Effector memory CD4-positive, alpha-beta T cell (primary cell): ENCODE data around the gene LAD1.

ENCODE experiments used
- DNase-seq, 3 donors: peaks; one replicate each; pipeline ENCODE4 v3.0.0-alpha.2; 2020
- H3K27ac ChIP-seq: 2 replicates; pipeline ENCODE4 v1.7.0; 2013; ENCODE audit warnings: mild to moderate bottlenecking, low read length, moderate library complexity; ENCODE audit not compliant: insufficient read depth, poor library complexity, severe bottlenecking
- H3K27me3 ChIP-seq: replicated peaks from 2 replicates; pipeline ENCODE4 v1.7.0; 2013; ENCODE audit warnings: mild to moderate bottlenecking, low read length; ENCODE audit not compliant: insufficient read depth, control insufficient read depth, poor library complexity, severe bottlenecking
- H3K36me3 ChIP-seq: 2 replicates; pipeline ENCODE4 v1.7.0; 2013; ENCODE audit warnings: mild to moderate bottlenecking, low read length, moderate library complexity; ENCODE audit not compliant: control insufficient read depth, insufficient read depth
- H3K4me1 ChIP-seq: 2 replicates; pipeline ENCODE4 v1.7.0; 2013; ENCODE audit warnings: low read length, mild to moderate bottlenecking; ENCODE audit not compliant: control insufficient read depth, insufficient read depth, poor library complexity, severe bottlenecking
- H3K4me3 ChIP-seq: 2 replicates; pipeline ENCODE4 v1.7.0; 2013; ENCODE audit warnings: low read length, low read depth, mild to moderate bottlenecking; ENCODE audit not compliant: insufficient read depth, poor library complexity, severe bottlenecking
- H3K9me3 ChIP-seq: 2 replicates; pipeline ENCODE4 v1.7.0; 2013; ENCODE audit warnings: mild to moderate bottlenecking, low read length, moderate library complexity; ENCODE audit not compliant: control insufficient read depth

Gene LAD1

DNA sequence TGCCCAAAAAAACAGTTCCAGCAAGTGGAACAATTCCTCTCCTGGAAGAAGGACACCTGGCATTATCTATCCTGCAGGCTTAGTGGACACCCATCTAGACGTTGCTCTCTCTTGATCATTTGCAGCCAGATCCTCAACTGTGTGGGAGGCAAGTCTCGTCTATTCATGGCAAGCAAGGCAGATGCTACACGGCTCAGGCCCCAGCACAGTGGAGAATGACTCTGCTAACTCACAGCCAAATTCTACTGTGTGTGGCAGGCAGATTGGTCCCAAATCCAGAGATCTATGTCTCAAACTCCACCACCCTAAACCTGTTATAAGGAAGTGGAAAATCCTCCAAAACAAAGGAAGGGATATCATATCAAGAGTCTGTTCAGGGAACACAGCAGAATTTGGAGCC, 28.6 kb downstream of the LAD1 start:
- no peak for DNase-seq
- Histone ChIP-seq H3K27ac (no peak overlapping the region), H3K9me3 (no peaks in the 10 kb centered on the region), H3K4me3 (no peak overlapping the region), H3K4me1 (no peaks in the 10 kb centered on the region), H3K36me3 (no peaks in the 10 kb centered on the region), H3K27me3 (no peaks in the 10 kb centered on the region)

DNA sequence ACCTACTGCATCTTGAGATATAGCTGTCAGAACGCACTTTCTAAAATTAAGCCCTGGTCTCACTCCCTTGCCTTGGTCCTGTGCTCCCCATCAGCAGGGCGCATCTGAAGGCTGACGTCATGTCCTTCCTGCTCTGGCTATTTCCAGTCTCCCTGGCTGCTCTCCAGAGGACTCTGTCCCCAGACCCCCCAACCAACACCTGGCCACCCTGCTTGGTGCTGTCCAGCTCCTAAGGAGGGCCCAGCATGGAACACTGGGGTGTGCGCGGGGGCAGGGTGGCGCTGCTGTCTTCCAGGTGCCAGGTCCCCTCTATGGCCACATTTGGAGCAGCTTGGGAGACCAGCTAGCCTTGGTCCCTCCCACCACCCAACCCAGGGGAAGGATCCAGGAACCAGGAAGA, 29.9 kb downstream of the LAD1 start:
- Histone ChIP-seq H3K36me3 (no peaks in the 10 kb centered on the region), H3K4me1 (no peaks in the 10 kb centered on the region), H3K9me3 (no peaks in the 10 kb centered on the region), H3K27ac (no peak overlapping the region), H3K27me3 (no peaks in the 10 kb centered on the region), H3K4me3 (no peak overlapping the region)
- no peak for DNase-seq

- H3K27ac ChIP-seq, result no peak overlapping the region
- no peak for DNase-seq
- H3K4me1 ChIP-seq, result no peaks in the 10 kb centered on the region
- no peaks in the 10 kb centered on the region for H3K36me3 ChIP-seq
- no peak overlapping the region for H3K4me3 ChIP-seq
- H3K9me3 ChIP-seq, result no peaks in the 10 kb centered on the region
- H3K27me3 ChIP-seq, result no peaks in the 10 kb centered on the region
Measured at GRCh38 chr1:201366696-201367095, 32.4 kb downstream of the LAD1 start.

GRCh38 chr1:201365251-201365650, 33.9 kb downstream of the LAD1 start:
- Histone ChIP-seq H3K27ac (no peak overlapping the region), H3K27me3 (no peaks in the 10 kb centered on the region)

DNA sequence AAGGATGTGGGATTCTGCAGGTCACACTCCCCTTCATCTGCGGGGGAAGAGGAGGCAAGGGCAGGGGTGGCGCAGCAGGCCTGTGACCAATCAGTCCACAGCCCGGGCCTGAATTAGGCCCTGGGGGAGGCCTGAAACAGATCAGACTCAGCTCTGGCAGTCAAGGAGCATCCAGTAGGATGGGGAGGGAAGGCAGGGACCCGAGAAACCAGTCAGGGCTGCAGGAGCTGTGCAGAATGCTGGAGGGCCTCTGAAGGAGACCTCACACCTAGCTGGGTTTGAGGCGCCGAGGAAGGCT, 34.4 kb downstream of the LAD1 start:
- no peak for DNase-seq
- Histone ChIP-seq H3K27me3 (no peaks in the 10 kb centered on the region), H3K9me3 (no peaks in the 10 kb centered on the region), H3K4me1 (no peaks in the 10 kb centered on the region), H3K36me3 (no peaks in the 10 kb centered on the region), H3K27ac (no peak overlapping the region), H3K4me3 (no peak overlapping the region)

More at GRCh38 chr1:201365251-201365650, 33.9 kb downstream of the LAD1 start:
- Histone ChIP-seq H3K4me3 (no peak overlapping the region), H3K9me3 (no peaks in the 10 kb centered on the region), H3K4me1 (no peaks in the 10 kb centered on the region), H3K36me3 (no peaks in the 10 kb centered on the region)
- DNase-seq, result no peak

DNA sequence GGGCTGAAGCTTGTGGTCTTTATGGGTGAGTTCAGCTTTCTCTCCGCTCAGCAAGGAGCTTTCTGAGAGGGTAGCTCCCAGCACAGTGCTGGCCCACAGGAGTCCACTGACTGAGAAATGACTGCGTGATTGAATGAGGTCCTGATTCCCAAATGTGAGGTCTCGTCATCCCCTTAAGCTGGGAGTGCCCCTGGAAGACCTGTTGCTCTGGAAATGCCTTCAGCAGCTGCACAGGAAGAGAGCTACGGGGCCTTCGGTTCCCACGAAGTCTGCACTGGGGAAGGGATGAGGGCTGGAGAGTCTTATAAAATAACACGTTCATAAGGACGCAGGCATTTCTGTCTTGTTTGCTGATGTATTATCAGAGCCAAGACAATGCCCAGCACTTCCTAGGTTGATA, 35.7 kb downstream of the LAD1 start:
- no peaks in the 10 kb centered on the region for H3K36me3 ChIP-seq
- no peak overlapping the region for H3K4me3 ChIP-seq
- no peaks in the 10 kb centered on the region for H3K4me1 ChIP-seq
- no peaks in the 10 kb centered on the region for H3K9me3 ChIP-seq
- H3K27me3 ChIP-seq, result no peaks in the 10 kb centered on the region
- no peak overlapping the region for H3K27ac ChIP-seq
- DNase-seq, result no peak

- no peaks in the 10 kb centered on the region for H3K4me1 ChIP-seq
- H3K9me3 ChIP-seq, result no peaks in the 10 kb centered on the region
- H3K27me3 ChIP-seq, result no peaks in the 10 kb centered on the region
- H3K4me3 ChIP-seq, result no peak overlapping the region
- no peak overlapping the region for H3K27ac ChIP-seq
- no peaks in the 10 kb centered on the region for H3K36me3 ChIP-seq
- no peak for DNase-seq
Measured at GRCh38 chr1:201362906-201363305, 36.2 kb downstream of the LAD1 start.

- Histone ChIP-seq H3K36me3 (no peaks in the 10 kb centered on the region), H3K9me3 (no peaks in the 10 kb centered on the region), H3K4me3 (no peak overlapping the region), H3K27me3 (no peaks in the 10 kb centered on the region), H3K4me1 (no peaks in the 10 kb centered on the region), H3K27ac (no peak overlapping the region)
- DNase-seq, result no peak
Measured at GRCh38 chr1:201361652-201362504, 37.2 kb downstream of the LAD1 start.

- no peak for DNase-seq
- Histone ChIP-seq H3K9me3 (no peaks in the 10 kb centered on the region), H3K4me1 (no peaks in the 10 kb centered on the region), H3K36me3 (no peaks in the 10 kb centered on the region), H3K27ac (no peak overlapping the region), H3K27me3 (no peaks in the 10 kb centered on the region), H3K4me3 (no peak overlapping the region)
Measured at GRCh38 chr1:201360901-201361651, 38.0 kb downstream of the LAD1 start.

DNA sequence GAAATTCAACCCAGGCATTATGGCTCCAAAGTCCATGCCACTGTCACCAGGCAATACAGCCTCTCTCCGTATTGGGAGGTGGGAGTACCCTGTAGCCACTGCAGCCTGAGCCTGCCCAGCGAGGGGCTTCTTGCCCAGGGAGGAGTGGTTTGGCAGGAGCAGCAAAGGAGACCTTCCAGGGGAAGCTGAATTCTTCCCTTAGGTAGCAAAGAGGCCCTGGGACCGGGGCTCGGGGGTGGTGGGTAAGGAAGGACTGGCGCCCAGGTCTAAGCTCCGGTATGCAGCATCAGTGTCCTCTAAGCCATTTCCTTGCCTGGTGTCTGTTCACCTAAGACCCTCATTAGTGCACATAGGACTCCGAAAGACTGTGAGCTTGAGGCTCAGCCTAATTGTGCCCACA, 38.6 kb downstream of the LAD1 start:
- Histone ChIP-seq H3K4me1 (no peaks in the 10 kb centered on the region), H3K27ac (no peak overlapping the region), H3K9me3 (no peaks in the 10 kb centered on the region), H3K4me3 (no peak overlapping the region), H3K27me3 (no peaks in the 10 kb centered on the region), H3K36me3 (no peaks in the 10 kb centered on the region)
- no peak for DNase-seq
